D341Med (cell line): Measurements from ENCODE around the gene NAIF1.
"Not testable (repeated sequence)": the region's sequence is repeated elsewhere in the genome, so short reads cannot be mapped to it uniquely, and the experiment has no call there.

Source experiments
- DNase-seq: peaks from one replicate; pipeline ENCODE4 v3.0.0; 2012; ENCODE audit warnings: low spot score

Gene NAIF1

DNA sequence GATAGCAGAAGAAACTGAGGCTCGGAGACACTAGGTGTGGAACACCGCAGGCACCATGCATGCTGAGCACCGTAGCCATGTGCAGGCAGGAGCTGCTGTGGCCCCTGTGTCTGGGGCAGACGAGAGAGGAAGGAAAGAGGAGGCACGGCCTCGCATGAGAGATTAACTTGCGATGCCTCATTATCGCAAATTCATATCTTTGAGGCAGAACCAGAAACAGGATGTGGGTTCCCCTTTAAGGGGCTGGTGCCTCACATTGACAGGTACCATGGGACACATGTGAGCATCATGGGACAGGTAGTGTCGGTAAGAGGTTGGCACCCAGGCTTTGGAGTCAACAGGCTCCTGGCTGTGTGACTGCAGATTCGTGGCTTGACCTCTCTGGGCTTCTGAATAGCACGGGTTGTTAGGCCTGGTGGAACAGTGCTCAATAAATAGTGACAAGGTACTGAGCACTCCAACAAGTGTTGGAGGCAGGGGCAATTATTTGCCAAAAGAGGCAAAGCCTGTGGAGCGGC is 40.8 kb downstream of the NAIF1 start:
- no peak for DNase-seq

DNA sequence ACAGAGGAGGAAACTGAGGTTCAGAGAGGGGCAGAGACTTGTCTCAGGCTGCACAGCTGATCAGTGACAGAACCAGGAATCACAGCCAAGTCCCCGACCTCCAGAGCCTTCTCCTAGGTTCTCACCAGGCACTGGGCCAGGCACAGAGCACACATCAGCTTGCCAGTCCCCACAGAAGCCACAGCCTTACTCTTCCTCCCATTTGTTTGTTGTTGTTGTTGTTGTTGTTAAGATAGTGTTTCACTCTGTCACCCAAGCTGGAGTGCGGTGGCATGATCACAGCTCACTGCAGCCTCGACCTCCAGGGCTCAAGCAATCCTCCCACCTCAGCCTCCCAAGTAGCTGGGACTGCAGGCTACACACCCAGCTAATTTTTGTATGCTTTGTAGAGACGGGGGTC is 41.4 kb downstream of the NAIF1 start:
- DNase-seq, result no peak

DNA sequence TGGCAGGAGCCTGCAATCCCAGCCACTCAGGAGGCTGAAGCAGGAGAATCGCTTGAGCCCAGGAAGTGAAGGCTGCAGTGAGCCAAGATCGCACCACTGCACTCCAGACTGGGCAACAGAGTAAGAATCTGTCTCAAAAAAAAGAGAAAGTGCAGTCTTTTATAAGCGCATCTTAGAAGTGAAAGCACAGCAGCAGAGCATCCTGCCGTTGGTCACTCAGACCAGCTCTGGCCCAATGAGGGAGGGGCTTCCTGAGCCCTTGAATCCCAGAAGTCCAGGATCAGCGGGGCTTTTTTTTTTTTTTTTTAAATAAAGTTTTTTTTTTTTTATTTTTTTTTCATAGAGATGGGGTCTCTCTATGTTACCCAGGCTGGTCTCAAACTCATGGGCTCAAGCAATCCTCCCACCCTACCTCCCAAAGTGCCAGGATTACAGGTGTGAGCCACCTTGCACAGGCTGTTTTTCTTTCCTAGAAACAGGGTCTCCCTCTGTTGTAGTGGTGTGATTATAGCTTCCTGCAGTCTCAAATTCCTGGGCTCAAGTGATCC is 42.3 kb downstream of the NAIF1 start:
- DNase-seq, result no peak

DNA sequence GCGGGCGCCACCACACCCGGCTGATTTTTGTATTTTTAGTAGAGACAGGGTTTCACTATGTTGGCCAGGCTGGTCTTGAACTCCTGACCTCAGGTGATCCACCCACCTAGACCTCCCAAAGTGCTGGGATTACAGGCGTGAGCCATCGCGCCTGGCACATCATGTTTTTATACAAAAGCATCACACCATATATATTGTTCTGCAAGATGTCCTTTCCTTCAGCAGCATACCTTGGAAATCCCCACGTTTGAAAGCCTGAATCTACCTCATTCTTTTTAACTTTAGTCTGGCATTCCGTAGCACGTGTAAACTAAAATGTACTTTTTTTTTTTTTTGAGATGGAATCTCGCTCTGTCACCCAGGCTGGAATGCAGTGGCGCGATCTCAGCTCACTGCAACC is 43.4 kb downstream of the NAIF1 start:
- not testable (repeated sequence) for DNase-seq

DNA sequence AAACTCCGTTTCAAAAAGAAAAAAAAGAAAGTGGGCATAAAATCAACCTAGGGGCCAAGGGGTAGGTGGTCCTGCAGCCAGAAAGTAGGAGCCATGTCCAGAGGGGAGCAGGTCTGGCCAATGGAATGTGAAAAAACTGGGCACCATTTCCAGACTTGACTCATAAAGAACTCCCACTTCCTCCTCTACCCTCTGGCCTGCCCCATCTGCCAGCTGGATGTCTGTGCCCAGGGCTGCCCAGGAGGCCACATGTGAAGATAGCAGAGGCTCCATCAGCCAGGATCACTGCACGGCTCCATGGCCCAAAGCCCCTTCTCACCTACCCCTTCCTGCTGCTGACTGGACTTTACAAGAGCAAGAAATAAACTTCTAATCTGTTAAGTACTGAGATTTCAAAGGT is 44.2 kb downstream of the NAIF1 start:
- DNase-seq, result no peak

DNA sequence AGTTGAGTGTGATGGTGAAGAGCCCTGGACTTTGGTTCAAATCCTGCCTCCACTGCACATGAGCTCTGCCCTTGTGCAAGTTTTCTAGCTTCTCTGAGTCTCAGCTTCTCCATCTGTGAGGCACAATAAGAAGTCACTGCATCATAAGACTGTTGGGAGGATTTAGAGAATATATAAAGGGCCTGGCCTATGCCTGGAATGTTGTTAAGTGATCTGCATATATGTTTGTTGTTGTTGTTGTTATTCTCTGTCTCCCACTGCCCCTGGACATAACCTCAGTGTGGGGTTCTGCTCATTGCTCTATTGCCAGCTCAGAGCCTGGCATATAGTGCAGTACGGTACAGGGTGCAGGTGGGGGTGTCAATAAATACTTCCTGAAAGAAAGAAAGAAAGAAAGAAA is 46.0 kb downstream of the NAIF1 start:
- no peak for DNase-seq

DNA sequence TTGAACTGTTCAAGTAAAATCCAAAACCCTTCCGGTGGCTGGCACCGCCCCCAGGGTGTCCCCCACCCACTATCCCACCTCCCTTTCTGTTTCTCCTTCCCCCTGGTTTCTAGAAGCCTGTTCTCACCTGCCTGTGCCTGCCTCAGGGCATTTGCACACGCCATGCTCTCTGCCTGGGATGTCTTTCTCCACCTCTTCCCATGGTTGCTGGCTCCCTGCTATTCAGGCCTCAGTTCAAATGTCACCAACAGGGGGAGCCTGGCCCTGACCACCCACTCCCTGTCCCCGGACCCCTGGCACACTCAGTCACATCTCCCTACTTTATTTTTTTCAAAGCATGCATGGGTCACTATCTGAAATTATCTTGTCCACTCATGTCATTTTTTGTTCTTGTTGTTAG is 46.4 kb downstream of the NAIF1 start:
- no peak for DNase-seq

DNA sequence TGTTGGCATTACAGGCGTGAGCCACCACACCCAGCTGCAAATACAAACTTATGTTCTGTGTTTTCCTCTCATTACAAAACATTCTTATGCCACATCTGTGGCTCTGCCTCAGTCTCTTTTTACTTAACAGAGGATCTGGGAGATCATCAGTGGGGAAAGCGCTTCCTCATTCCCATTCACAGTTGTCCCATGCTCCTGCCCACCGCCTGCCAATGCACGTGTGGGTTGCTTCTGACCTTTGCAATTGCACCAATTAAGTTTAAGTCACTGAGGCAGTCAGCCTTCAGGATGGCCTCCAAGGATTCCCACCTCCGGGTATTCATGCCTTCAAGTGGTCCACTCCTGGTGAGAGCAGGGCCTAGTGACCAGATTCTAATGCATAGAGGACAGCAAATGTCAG is 51.4 kb downstream of the NAIF1 start:
- no peak for DNase-seq
